RCC 7860 (cell line): ENCODE results near the gene GSDME.

Experiments
- DNase-seq: peaks from one replicate; pipeline ENCODE4 v3.0.0-alpha.2; 2015; ENCODE audit warnings: low spot score
- FAIRE-seq: peaks from 2 replicates; lab custom pipeline; 2012; peaks lifted over from hg19 to GRCh38; lab: Jason Lieb, UNC

Gene GSDME

GRCh38 chr7:24724451-24725190 is 32.6 kb downstream of the GSDME start:
- FAIRE-seq (no peak), DNase-seq (no peak)

- no peak for FAIRE-seq
Observed at GRCh38 chr7:24723178-24723530, 34.1 kb downstream of the GSDME start.

GRCh38 chr7:24722386-24723177 is 34.7 kb downstream of the GSDME start:
- no peak for DNase-seq
- FAIRE-seq = no peak

More at GRCh38 chr7:24723178-24723530, 34.1 kb downstream of the GSDME start:
- no peak for DNase-seq

- FAIRE-seq = no peak
Observed at GRCh38 chr7:24721481-24722001, 35.7 kb downstream of the GSDME start.

GRCh38 chr7:24720283-24720682 is 37.0 kb downstream of the GSDME start:
- no peak for FAIRE-seq

More at GRCh38 chr7:24721481-24722001, 35.7 kb downstream of the GSDME start:
- DNase-seq = no peak

GRCh38 chr7:24718977-24719491 is 38.2 kb downstream of the GSDME start:
- DNase-seq (no peak), FAIRE-seq (no peak)

More at GRCh38 chr7:24720283-24720682, 37.0 kb downstream of the GSDME start:
- no peak for DNase-seq

- no peak for FAIRE-seq
Observed at GRCh38 chr7:24718431-24718831, 38.8 kb downstream of the GSDME start.

GRCh38 chr7:24717694-24718320 is 39.5 kb downstream of the GSDME start:
- DNase-seq (no peak), FAIRE-seq (no peak)

More at GRCh38 chr7:24718431-24718831, 38.8 kb downstream of the GSDME start:
- no peak for DNase-seq

- FAIRE-seq = no peak
Observed at GRCh38 chr7:24717247-24717622, 40.0 kb downstream of the GSDME start.

GRCh38 chr7:24716480-24717246 is 40.6 kb downstream of the GSDME start:
- no peak for FAIRE-seq
- DNase-seq = no peak

More at GRCh38 chr7:24717247-24717622, 40.0 kb downstream of the GSDME start:
- no peak for DNase-seq

- DNase-seq (no peak), FAIRE-seq (no peak)
Observed at GRCh38 chr7:24715661-24716479, 41.4 kb downstream of the GSDME start.

- FAIRE-seq = no peak
- no peak for DNase-seq
Observed at GRCh38 chr7:24715171-24715570, 42.1 kb downstream of the GSDME start.

- FAIRE-seq (no peak), DNase-seq (no peak)
Observed at GRCh38 chr7:24714676-24715010, 42.6 kb downstream of the GSDME start.

- no peak for FAIRE-seq
- no peak for DNase-seq
Observed at GRCh38 chr7:24713850-24714675, 43.2 kb downstream of the GSDME start.

- DNase-seq (no peak), FAIRE-seq (no peak)
Observed at GRCh38 chr7:24713039-24713793, 44.0 kb downstream of the GSDME start.

- DNase-seq (no peak), FAIRE-seq (no peak)
Observed at GRCh38 chr7:24709585-24710360, 47.5 kb downstream of the GSDME start.

- DNase-seq = no peak
- FAIRE-seq = no peak
Observed at GRCh38 chr7:24709051-24709450, 48.2 kb downstream of the GSDME start.
